Panc1 (cell line): ENCODE results near the gene LHFPL3.

Experiments used
- POLR2AphosphoS5 ChIP-seq: IDR thresholded peaks from 2 replicates; pipeline ENCODE4 v1.6.1; 2012; ENCODE audit warnings: mild to moderate bottlenecking, low read depth, low read length, moderate library complexity
- SIN3A ChIP-seq: IDR thresholded peaks from 2 replicates; pipeline ENCODE4 v1.6.1; 2012; ENCODE audit warnings: low read depth, mild to moderate bottlenecking, low read length, moderate library complexity, borderline replicate concordance; ENCODE audit not compliant: insufficient read depth
- TCF7L2 ChIP-seq: IDR thresholded peaks from 2 replicates; pipeline ENCODE4 v1.6.1; 2011; ENCODE audit warnings: mild to moderate bottlenecking, low read depth, low read length, inconsistent platforms
- TF ChIP-seq, protein P1 (sequence below), 2 experiments: IDR thresholded peaks; 2 replicates each; pipeline ENCODE4 v1.6.1; 2011 to 2012; ENCODE audit warnings: low read depth in 2 of 2, control low read depth in 1 of 2, low read length in 1 of 2, mild to moderate bottlenecking in 1 of 2, moderate library complexity in 1 of 2; ENCODE audit not compliant: insufficient read depth in 1 of 2
- TF ChIP-seq, protein P2 (sequence below): fragments of 450-650 bp; IDR thresholded peaks from 2 replicates; pipeline ENCODE4 v1.5.1; 2017; ENCODE audit warnings: mild to moderate bottlenecking

GRCh38 chr7:104938741-104939390 is 610.5 kb downstream of the LHFPL3 start:
- TF ChIP-seq, protein P1, sequence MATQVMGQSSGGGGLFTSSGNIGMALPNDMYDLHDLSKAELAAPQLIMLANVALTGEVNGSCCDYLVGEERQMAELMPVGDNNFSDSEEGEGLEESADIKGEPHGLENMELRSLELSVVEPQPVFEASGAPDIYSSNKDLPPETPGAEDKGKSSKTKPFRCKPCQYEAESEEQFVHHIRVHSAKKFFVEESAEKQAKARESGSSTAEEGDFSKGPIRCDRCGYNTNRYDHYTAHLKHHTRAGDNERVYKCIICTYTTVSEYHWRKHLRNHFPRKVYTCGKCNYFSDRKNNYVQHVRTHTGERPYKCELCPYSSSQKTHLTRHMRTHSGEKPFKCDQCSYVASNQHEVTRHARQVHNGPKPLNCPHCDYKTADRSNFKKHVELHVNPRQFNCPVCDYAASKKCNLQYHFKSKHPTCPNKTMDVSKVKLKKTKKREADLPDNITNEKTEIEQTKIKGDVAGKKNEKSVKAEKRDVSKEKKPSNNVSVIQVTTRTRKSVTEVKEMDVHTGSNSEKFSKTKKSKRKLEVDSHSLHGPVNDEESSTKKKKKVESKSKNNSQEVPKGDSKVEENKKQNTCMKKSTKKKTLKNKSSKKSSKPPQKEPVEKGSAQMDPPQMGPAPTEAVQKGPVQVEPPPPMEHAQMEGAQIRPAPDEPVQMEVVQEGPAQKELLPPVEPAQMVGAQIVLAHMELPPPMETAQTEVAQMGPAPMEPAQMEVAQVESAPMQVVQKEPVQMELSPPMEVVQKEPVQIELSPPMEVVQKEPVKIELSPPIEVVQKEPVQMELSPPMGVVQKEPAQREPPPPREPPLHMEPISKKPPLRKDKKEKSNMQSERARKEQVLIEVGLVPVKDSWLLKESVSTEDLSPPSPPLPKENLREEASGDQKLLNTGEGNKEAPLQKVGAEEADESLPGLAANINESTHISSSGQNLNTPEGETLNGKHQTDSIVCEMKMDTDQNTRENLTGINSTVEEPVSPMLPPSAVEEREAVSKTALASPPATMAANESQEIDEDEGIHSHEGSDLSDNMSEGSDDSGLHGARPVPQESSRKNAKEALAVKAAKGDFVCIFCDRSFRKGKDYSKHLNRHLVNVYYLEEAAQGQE (IDR thresholded peaks at IDR 0.05; ENCODE audit: insufficient read depth in 1 of 2, low read depth in 2 of 2, low read length in 1 of 2) = no peak
- TF ChIP-seq, protein P2, sequence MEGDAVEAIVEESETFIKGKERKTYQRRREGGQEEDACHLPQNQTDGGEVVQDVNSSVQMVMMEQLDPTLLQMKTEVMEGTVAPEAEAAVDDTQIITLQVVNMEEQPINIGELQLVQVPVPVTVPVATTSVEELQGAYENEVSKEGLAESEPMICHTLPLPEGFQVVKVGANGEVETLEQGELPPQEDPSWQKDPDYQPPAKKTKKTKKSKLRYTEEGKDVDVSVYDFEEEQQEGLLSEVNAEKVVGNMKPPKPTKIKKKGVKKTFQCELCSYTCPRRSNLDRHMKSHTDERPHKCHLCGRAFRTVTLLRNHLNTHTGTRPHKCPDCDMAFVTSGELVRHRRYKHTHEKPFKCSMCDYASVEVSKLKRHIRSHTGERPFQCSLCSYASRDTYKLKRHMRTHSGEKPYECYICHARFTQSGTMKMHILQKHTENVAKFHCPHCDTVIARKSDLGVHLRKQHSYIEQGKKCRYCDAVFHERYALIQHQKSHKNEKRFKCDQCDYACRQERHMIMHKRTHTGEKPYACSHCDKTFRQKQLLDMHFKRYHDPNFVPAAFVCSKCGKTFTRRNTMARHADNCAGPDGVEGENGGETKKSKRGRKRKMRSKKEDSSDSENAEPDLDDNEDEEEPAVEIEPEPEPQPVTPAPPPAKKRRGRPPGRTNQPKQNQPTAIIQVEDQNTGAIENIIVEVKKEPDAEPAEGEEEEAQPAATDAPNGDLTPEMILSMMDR = no peak
- no peak for TF ChIP-seq POLR2AphosphoS5
- no peak for TF ChIP-seq SIN3A
- no peak for TF ChIP-seq TCF7L2
